ENCODE data around the gene PIP5K1C. TPM values are rescaled to one million over a fixed set of nuclear protein-coding genes. Genes with fewer than 3 reads are reported as not detected.

Gene PIP5K1C
- total and polyA plus RNA-seq, 9 of the 15 experiments (the other 6 are each of a cell fraction or from before 2014, with no cell fraction given): 0.38 to 22.1 (median 4.1) TPM

DNA sequence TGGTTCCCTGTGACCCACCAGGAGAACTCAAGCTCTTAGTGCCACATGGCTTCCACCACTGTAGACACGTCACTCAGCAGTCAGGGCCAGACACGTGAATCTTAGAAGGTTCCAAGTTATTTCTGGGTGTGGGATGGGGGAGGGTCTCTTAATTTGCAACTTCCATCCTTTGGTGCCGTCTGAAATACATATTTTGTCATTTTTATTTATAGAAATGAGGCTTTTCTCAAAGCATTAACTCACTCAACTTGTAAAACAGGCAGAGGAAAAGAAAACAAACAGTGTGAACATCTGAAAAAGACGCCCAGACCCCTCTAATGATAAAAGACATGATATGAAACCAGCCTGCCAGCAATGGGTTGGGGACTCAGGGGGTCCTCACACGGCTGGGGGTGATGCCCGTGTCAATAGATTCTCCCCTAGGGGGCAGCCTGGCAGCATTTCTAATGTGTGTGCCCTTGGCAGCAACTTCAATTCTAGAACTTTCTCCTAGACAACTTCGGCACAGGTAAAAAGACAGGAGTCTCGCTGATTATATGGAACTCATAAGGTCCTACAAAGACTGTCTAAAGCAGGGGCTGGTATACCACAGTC is 15.4 kb downstream of the PIP5K1C start:
- peak overlapping the region; percentile 34; the same call in 1 of the 3 replicates for H3K27ac ChIP-seq (ENCODE audit: extremely low read depth, low read depth, low read length)
- H4K20me1 ChIP-seq (replicated peaks; ENCODE audit: control insufficient read depth, insufficient read depth, low read length): peaks cover 31% of the 10 kb centered on the region
- no peak for DNase-seq (ENCODE audit: extremely low read depth in 1 of 4, low spot score in 3 of 4)
- H3K4me3 ChIP-seq: no peak overlapping the region
- POLR2A ChIA-PET: interaction anchor here (0.8 to 1.3 kb wide), 3 partner anchors 8 to 14 kb away, joined by 3 to 6 read pairs (median 3); no protein-coding TSS in a partner anchor
- peaks cover 19% of the 10 kb centered on the region; the same call in 1 of the 3 replicates for H3K36me3 ChIP-seq (ENCODE audit: control insufficient read depth, insufficient read depth, low read length)
- H3K9me3 ChIP-seq (replicated peaks; ENCODE audit: control insufficient read depth, insufficient read depth, low read depth, low read length): no peaks in the 10 kb centered on the region
- no peak overlapping the region for H3K4me2 ChIP-seq (ENCODE audit: insufficient read depth, low read length)
- peaks cover 61% of the 10 kb centered on the region for H3K79me2 ChIP-seq (ENCODE audit: control insufficient read depth, insufficient read depth, low read length)
- no peak for ATAC-seq
- peaks cover 25 to 59% of the 10 kb centered on the region in 2 experiments for H3K4me1 ChIP-seq (replicated peaks in 1 of 2; ENCODE audit: control insufficient read depth in 2 of 2, insufficient read depth in 2 of 2, low read length in 2 of 2)
- H3K27me3 ChIP-seq (ENCODE audit: control insufficient read depth in 2 of 2, insufficient read depth in 2 of 2, low read length in 2 of 2): no peaks in the 10 kb centered on the region
- peaks cover 9% of the 10 kb centered on the region for H3K9me1 ChIP-seq (ENCODE audit: control insufficient read depth, insufficient read depth, low read length)
- no peak overlapping the region for H2AFZ ChIP-seq (ENCODE audit: low read depth, low read length)
- FAIRE-seq: no peak
- intact Hi-C loops (cut with micrococcal nuclease) (no loop called here), in situ Hi-C loops (cut with MboI) (no loop called here)
- 56% methylated on average over 8 of the region's 8 CpGs for WGBS (ENCODE audit: insufficient coverage, low coverage, missing lambda C conversion rate)
- no TSS peak for BruUV-seq (replicated peaks)
- H3K9ac ChIP-seq (ENCODE audit: insufficient read depth in 1 of 2, low read depth in 2 of 2, low read length in 2 of 2): peak overlapping the region in 1 of 2 experiments; percentile 75; a peak in 2 of 4 replicates
- CTCF ChIA-PET (ENCODE audit: low intra/inter-chr PET ratio): no interaction called here
- no peak for TF ChIP-seq CC2D1A (IDR thresholded peaks at IDR 0.05)
- TF ChIP-seq, protein P1, sequence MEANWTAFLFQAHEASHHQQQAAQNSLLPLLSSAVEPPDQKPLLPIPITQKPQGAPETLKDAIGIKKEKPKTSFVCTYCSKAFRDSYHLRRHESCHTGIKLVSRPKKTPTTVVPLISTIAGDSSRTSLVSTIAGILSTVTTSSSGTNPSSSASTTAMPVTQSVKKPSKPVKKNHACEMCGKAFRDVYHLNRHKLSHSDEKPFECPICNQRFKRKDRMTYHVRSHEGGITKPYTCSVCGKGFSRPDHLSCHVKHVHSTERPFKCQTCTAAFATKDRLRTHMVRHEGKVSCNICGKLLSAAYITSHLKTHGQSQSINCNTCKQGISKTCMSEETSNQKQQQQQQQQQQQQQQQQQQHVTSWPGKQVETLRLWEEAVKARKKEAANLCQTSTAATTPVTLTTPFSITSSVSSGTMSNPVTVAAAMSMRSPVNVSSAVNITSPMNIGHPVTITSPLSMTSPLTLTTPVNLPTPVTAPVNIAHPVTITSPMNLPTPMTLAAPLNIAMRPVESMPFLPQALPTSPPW (CRISPR knock-in tag; IDR thresholded peaks at IDR 0.05): no peak
- TF ChIP-seq ARHGAP35 (IDR thresholded peaks at IDR 0.05; ENCODE audit: partially characterized antibody): no peak
- TF ChIP-seq, protein P2, sequence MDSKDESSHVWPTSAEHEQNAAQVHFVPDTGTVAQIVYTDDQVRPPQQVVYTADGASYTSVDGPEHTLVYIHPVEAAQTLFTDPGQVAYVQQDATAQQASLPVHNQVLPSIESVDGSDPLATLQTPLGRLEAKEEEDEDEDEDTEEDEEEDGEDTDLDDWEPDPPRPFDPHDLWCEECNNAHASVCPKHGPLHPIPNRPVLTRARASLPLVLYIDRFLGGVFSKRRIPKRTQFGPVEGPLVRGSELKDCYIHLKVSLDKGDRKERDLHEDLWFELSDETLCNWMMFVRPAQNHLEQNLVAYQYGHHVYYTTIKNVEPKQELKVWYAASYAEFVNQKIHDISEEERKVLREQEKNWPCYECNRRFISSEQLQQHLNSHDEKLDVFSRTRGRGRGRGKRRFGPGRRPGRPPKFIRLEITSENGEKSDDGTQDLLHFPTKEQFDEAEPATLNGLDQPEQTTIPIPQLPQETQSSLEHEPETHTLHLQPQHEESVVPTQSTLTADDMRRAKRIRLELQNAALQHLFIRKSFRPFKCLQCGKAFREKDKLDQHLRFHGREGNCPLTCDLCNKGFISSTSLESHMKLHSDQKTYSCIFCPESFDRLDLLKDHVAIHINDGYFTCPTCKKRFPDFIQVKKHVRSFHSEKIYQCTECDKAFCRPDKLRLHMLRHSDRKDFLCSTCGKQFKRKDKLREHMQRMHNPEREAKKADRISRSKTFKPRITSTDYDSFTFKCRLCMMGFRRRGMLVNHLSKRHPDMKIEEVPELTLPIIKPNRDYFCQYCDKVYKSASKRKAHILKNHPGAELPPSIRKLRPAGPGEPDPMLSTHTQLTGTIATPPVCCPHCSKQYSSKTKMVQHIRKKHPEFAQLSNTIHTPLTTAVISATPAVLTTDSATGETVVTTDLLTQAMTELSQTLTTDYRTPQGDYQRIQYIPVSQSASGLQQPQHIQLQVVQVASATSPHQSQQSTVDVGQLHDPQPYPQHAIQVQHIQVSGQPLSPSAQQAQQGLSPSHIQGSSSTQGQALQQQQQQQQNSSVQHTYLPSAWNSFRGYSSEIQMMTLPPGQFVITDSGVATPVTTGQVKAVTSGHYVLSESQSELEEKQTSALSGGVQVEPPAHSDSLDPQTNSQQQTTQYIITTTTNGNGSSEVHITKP (IDR thresholded peaks at IDR 0.05; ENCODE audit: partially characterized antibody): peak; percentile 72
- TF ChIP-seq ZNF324 (CRISPR knock-in tag; IDR thresholded peaks at IDR 0.05): no peak
- no peak for TF ChIP-seq FOXJ2 (tag; IDR thresholded peaks at IDR 0.05)
- no peak for TF ChIP-seq SRSF7 (optimal IDR thresholded peaks at IDR 0.05; ENCODE audit: low read depth, low read length)
- TF ChIP-seq, protein P3, sequence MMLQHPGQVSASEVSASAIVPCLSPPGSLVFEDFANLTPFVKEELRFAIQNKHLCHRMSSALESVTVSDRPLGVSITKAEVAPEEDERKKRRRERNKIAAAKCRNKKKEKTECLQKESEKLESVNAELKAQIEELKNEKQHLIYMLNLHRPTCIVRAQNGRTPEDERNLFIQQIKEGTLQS (IDR thresholded peaks at IDR 0.05): no peak
- TF ChIP-seq, protein P3 (CRISPR knock-in tag; conservative IDR thresholded peaks at IDR 0.05): no peak
- no peak for TF ChIP-seq NELFE (IDR thresholded peaks at IDR 0.05; ENCODE audit: insufficient read depth, insufficient read length)
- TF ChIP-seq KDM4B (IDR thresholded peaks at IDR 0.05; ENCODE audit: borderline replicate concordance in 2 of 2, low read depth in 1 of 2): no peak
- no peak for TF ChIP-seq YY1 (IDR thresholded peaks at IDR 0.05; ENCODE audit: borderline replicate concordance in 1 of 3, control insufficient read depth in 1 of 3, extremely low read depth in 1 of 3, insufficient read depth in 3 of 3, insufficient read length in 1 of 3, insufficient replicate concordance in 2 of 3, low read depth in 1 of 3, low read length in 2 of 3)
- TF ChIP-seq EZH2 (IDR thresholded peaks at IDR 0.05; ENCODE audit: borderline replicate concordance, low read depth, low read length): no peak
- no peak for TF ChIP-seq GABPB2 (CRISPR knock-in tag; conservative IDR thresholded peaks at IDR 0.05)
- TF ChIP-seq ZNF316 (IDR thresholded peaks at IDR 0.05): no peak
- TF ChIP-seq EWSR1 (IDR thresholded peaks at IDR 0.05; ENCODE audit: borderline replicate concordance, low read depth, partially characterized antibody): no peak
